Stimulated activated CD4-positive, alpha-beta T cell treated with anti-CD3 and anti-CD28 coated beads, TNF-alpha, amount 100 ng/mL, for 48 hours (primary cell): ENCODE measurements around the gene ZNF804A.

ENCODE experiments used
- DNase-seq, 3 donors: peaks; one replicate each; pipeline ENCODE4 v3.0.0-alpha.2; 2020; ENCODE audit warnings: low read depth in 3 of 3

ZNF804A gene

DNA sequence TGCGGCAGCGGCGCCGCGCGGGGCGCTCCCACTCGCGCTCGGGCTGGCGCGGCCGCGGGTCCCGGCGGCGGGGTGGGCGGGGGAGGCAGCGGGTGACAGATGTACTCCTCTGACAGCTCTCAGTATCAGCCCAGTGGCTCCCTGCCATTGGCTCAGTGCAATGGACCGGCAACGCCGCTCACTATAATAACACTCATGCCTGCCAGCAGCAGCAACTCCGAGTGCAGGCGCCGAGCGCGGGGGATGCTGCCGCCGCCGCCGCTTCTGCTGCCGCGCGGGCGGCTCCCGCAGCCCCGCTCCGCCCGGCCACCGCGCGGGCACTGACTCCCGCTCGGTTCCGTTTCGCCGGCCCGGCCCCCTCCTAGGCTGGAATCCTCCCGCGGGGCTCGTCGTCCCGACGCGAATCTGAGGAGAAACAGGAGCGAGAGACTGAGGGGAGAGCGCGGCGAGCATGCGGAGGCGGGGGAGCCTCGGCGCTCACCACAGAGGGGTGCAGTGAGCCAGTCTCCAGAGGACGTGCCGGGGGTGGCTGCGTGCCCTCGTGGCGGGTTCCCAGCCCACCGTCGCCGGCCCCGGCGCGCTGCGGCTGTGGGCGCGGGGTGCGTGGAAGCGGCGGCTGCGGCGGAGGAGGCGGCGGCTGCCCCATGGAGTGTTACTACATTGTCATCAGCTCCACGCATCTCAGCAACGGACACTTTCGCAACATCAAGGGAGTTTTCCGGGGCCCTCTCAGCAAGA is at the start of gene ZNF804A:
ZNF804A (plus strand) TSS at position 214 of the 738 bp plus-strand sequence; CDS start at position 645, 431 bp downstream.
- no peak for DNase-seq

DNA sequence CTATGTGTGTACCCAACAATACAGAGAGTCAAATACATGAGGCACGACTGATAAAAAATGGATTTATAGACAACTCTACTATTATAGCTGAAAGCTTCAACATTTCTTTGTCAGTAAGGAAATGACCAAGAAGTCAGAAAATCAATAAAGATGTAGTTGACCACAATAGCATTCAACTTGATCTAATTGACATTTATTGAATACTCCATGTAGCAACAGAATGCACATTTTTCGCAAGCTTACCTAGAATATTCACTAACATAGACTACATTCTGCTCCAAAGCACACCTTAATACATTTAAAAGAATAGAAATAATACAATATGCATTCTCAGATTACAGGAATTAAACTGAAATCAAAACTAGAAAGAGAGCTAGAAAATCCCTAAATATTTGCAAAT is 49.2 kb upstream of the ZNF804A start:
- no peak for DNase-seq

DNA sequence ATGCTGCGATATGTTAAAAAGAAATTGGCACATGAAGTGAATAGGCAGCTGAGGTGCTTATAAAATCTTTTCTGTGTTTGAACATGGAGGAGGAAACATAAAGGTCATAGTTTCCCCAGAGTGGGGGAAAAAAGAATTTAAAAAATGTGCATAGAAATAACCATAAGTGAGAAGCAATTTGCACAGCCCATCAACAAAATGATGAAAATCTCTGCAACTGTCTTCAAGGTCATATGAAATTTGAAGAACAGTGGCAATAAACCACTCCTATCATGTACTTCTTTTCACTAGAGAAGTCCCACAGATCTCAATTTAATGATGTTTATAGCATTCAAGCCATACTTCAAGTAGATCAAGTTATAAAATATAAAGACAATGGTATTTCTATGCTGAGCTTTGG is 46.7 kb upstream of the ZNF804A start:
- DNase-seq = no peak

DNA sequence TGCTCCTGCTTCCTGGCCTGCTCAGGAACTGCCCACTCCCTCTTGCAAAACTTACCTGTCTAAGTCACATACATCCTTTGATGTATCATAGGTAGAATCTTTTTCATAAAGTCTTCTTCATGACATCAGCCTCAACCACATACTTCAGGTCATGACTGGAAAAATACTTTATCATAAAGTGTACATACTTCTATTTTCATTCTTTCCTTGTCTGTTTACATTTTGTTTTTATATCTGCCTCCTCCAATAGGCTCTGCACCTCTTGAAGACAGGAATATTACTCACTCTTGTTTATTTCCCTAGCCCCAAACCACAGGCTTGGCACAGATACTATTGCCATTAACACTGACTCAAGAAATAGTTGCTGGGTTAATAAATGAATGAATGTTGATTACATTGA is 43.6 kb upstream of the ZNF804A start:
- DNase-seq = no peak

DNA sequence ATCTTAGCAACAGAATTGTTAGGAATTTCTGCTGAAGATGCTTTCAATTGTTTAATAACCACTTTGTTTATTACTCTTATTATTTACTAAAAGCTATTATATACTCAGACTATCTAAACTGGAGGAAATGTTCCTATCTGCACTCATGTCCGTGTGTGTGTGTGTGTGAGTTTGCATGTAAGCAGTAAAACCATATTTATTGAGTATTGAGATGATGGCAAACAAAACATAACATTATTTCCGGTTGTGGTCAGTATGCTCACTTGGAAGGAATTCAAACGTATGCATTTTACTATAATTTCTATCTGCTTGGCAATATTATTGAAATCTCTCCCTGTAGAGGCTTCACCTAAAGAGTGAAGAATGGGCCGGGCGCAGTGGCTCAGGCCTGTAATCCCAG is 43.0 kb upstream of the ZNF804A start:
- no peak for DNase-seq

- no peak for DNase-seq
These were observed 41.7 kb upstream of the ZNF804A start for GRCh38 chr2:184556639-184557038.

GRCh38 chr2:184558713-184559464 is 39.4 kb upstream of the ZNF804A start:
- no peak for DNase-seq

DNA sequence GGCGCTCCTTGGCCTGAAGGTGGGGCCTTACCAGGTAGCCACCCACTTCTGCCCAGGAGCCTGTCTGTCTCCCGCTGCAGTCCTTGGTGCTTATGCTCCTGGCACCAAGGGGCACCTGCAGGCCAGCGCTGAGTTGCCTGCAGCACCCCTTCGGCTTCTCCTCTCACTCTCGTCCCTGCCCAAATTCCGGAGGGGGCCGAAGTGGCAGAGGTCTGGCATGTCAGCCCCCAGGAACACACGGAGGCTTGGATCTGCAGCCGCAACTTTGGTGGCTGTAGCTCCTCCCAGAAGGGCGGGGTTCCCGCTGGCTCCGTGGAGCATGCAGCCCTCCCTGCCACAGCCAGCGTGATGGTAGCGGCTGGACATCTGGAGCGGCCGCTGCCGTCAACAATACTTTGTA is 37.7 kb upstream of the ZNF804A start:
- DNase-seq = no peak

GRCh38 chr2:184562532-184562931 is 35.8 kb upstream of the ZNF804A start:
- no peak for DNase-seq

DNA sequence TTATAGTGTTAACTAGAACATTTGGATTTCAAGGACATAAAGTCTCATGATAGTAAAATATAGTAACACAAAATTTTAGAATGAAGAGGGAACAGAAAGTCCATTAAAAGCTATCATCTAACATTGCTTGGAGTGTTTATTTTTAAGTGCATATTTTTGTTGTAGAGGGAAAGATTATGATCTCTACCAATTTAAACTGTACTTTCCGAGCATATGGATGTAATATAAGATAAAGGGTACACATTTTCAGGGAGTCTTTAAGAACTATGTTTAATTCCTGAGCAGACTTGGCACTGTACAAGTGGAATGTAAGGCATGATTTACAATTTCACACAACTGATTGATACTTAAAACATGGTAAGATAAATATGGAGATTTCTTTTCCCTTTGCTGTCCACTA is 34.2 kb upstream of the ZNF804A start:
- DNase-seq = no peak

DNA sequence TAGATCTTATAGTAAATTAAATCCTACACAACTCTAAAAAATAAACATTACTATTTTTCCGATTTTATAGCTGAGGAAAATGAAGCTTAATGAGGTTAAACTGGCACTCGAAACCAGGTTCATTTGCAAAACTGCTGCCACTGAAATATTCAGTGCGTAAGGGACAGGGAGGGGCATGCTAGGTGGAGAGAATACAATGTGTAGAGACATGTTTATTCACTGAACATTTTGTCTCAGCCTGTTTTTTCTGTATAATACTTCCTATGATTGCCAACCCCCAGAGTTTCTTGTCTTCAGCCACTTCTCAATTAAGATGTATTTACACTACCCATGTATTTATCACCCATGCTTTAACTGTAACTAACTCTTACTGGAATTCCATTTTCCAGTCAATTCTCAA is 31.6 kb upstream of the ZNF804A start:
- no peak for DNase-seq

DNA sequence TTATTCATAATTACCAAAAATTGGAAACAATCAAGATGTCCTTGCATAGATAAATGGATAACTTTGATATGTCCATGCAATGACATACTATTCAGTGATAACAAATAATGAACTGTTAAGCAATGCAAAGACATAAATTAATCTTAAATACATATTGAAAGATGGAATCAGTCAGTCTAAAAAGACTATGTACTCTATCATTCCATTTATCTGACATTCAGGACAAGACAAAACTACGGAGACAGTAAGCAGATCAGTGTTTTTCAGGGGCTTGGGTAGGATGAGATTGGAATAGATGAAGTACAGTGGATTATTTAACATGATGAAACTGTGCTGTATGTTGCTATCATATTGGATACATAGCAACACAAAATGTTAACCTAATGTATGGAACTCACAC is 21.3 kb upstream of the ZNF804A start:
- no peak for DNase-seq

DNA sequence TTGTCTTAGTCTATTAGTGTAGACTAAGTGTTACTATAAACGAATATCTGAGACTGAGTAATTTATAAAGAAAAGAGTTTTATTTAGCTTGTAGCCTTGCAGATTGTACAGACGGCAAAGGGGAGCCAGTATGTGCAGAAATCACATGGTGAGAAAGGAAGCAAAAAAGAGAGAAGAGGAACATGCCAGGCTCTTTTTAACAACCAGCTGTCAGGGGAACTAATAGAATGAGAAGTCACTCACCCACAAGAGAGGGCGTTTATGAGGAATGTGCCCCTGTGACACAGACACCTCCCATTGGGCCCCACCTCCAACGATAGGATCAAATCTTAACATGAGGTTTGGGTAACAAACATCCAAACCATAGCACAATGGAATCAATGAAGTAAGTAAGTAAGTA is 20.6 kb upstream of the ZNF804A start:
- DNase-seq = no peak

DNA sequence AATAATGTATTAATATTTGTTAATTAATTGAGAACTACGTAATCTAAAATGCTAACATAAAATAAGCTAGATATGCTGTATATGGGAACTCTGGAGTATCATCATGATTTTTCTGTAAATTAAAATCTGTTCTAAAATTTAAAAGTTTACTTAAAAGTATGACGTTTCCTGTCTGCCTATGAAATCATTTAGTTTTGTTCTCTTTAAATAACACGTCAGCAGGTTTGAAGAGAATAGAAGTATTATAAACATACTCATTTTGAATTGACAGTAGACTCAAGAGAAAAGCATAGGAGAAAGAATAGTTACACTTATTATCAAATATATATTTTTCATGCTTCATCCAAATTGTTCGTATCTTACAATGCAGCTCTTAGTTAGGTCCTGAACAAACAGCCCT is 19.1 kb upstream of the ZNF804A start:
- DNase-seq = no peak

DNA sequence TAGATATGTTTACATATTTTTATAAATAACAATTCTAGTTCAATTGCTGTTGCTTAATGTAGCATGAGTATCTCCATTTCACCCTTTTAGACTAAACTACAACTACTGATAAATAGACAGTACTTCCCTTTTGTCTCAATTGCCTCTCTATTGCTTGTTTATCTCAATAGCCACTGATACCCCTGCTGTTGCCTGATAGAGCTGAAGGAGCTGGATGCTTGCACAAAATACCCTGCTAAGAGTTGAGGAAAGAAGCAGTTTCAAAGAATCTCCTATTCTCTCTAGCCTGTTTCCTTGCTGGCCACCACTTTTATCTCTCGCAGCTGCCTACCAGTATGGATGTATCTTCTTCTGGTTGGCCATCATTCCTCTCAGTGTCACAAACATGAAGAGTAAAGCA is 16.9 kb upstream of the ZNF804A start:
- no peak for DNase-seq

DNA sequence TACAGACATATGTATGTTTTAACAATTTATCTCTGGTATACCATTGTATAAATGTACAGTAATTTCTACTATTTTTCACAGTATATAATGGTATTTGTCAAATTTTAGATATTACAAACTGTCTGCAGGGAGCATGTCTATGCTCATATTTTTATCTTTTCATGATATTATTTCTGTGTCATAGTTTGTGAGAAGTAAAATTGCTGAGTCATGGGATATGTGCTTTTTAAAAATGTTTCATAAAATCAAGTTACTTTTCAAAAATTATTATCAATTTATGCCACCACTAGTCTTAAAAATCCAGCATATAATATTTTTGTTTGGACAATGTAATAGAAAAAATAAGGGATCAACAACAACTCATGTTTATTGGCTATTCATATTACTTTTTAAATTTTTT is 9.1 kb upstream of the ZNF804A start:
- no peak for DNase-seq

- DNase-seq = no peak
These were observed 1.4 kb upstream of the ZNF804A start for GRCh38 chr2:184596819-184597411.

- DNase-seq = no peak
These were observed 748 bp upstream of the ZNF804A start for GRCh38 chr2:184597571-184597991.

DNA sequence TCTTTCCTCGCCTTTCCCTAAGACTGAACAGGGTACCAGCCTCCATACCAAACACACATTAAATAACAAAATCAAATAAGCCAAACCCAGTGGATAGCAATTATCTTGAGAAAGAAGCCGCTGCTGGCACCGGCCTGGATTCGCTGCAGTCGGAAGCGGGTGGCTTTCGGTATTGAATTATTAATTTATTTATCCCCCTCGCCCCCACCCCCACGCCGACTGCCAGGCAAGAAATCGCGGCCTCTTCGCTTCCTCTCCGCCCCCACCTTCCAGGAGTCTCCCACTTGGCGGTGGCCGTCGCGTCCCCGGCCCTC is 370 bp upstream of the ZNF804A start:
- DNase-seq = no peak

DNA sequence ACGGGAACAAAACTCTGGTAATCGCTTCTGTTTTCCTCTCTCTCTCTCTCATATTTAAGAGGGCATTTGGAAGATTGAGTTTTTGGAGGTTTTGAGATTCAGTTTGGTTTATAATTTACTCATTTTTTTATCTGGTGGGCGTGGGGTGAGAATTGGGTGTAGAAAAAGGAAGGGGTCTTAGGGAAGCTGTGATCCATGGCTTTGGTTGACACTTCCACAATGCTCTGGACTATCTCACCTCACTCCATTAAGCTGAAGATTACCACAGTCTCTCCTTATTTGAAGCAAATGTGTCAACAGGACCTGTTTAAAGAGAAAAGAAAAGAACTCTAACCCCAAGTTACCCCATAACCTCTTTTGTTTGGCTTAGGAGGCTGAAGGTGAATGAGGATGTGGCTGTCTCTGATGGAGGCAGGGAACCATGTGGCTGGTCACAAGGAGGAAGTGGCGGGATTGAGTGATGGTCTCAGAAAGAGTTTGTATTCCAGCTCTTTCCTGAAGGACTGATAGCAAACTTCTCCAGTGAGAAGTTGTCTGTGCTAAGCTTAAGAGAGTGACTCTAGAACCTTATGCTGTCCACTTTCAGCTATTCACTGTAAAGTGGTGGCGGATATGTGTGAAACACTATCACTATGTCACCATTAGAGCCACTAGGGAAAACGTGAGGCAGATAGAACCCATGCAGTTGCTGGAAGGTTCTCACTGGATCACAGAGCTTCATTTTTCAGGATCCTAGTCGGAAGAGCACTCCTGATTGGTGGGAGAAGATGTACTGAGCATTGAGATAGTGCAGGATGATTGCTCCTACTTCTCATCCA is 934 bp downstream of the ZNF804A start:
- DNase-seq = no peak

- DNase-seq = no peak
These were observed 1.5 kb downstream of the ZNF804A start for GRCh38 chr2:184599872-184600222.

DNA sequence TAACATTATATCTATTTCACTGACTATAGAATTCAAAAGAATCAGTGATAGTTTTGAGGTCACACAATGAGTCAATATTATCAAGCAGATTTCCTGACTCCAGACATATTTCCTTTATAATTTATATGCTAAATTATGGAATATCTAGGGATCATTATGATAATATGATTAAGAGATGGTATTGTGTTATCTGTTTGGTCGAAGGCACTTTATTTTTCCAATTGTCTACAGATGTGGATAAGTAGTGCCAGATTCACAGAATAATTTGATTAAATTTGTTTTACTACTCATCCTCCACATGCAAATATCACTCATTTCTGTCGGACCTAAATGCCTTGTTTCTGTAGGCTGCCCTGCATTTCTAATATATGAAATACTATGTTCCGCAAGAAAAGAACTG is 4.4 kb downstream of the ZNF804A start:
- DNase-seq = no peak
